Mucosa of gallbladder (tissue), 1 donor: ENCODE measurements around the gene MAL. TPM values are rescaled to one million over a fixed set of nuclear protein-coding genes. Genes with fewer than 3 reads are reported as not detected.

ENCODE experiments used
- DNase-seq: peaks from one replicate; pipeline ENCODE4 v3.0.0-alpha.2; 2020; ENCODE audit warnings: low spot score
- total RNA-seq: library from RNA; stranded (reverse); gene quantifications from one replicate; pipeline ENCODE4 v1.2.1, GENCODE V29; 2021
- donor health status: DM: no; HTN: no; CAD: no.

Gene MAL
- total RNA-seq, 1 donor from 2014 or later, result 2.9 TPM

GRCh38 chr2:95016616-95017015 lies 8.9 kb upstream of the MAL start:
- DNase-seq, result no peak

- DNase-seq, result no peak
Observed at GRCh38 chr2:95017071-95017501, 8.4 kb upstream of the MAL start.

- no peak for DNase-seq
Observed at GRCh38 chr2:95017836-95018235, 7.7 kb upstream of the MAL start.

- DNase-seq, result no peak
Observed at GRCh38 chr2:95018301-95018700, 7.2 kb upstream of the MAL start.

GRCh38 chr2:95018861-95019550 lies 6.5 kb upstream of the MAL start:
- no peak for DNase-seq

GRCh38 chr2:95019572-95019971 lies 5.9 kb upstream of the MAL start:
- no peak for DNase-seq

GRCh38 chr2:95020275-95021022 lies 5.1 kb upstream of the MAL start:
- DNase-seq, result no peak

- DNase-seq, result no peak
Observed at GRCh38 chr2:95021023-95021416, 4.5 kb upstream of the MAL start.

- DNase-seq, result no peak
Observed at GRCh38 chr2:95021847-95022246, 3.7 kb upstream of the MAL start.

GRCh38 chr2:95022309-95023221 lies 2.9 kb upstream of the MAL start:
- peak; percentile 68 for DNase-seq

- no peak for DNase-seq
Observed at GRCh38 chr2:95023222-95023597, 2.3 kb upstream of the MAL start.

GRCh38 chr2:95024371-95024770 lies 1.1 kb upstream of the MAL start:
- DNase-seq, result no peak

GRCh38 chr2:95024960-95025405 lies 525 bp upstream of the MAL start:
- no peak for DNase-seq

- no peak for DNase-seq
Observed at GRCh38 chr2:95026471-95027368, 1.2 kb downstream of the MAL start.

GRCh38 chr2:95027369-95027720 lies 1.8 kb downstream of the MAL start:
- DNase-seq, result no peak

- DNase-seq, result no peak
Observed at GRCh38 chr2:95029898-95030341, 4.4 kb downstream of the MAL start.

- no peak for DNase-seq
Observed at GRCh38 chr2:95030496-95030895, 5.0 kb downstream of the MAL start.

GRCh38 chr2:95031076-95031725 lies 5.7 kb downstream of the MAL start:
- DNase-seq, result no peak

- no peak for DNase-seq
Observed at GRCh38 chr2:95031726-95032116, 6.2 kb downstream of the MAL start.

- no peak for DNase-seq
Observed at GRCh38 chr2:95032341-95032740, 6.8 kb downstream of the MAL start.
